GM18873 (cell line): ENCODE measurements around the gene PPCS.

Source experiments
- ATAC-seq: cut with Tn5 transposase; IDR thresholded peaks from one replicate; pipeline ENCODE4 v1.9.1; 2021; ENCODE audit warnings: mild to moderate bottlenecking, moderate library complexity, moderate number of reproducible peaks; ENCODE audit not compliant: unreplicated experiment, low FRiP score

Gene PPCS

GRCh38 chr1:42456010-42456753 lies at the start of gene PPCS, which contains the start of gene ZMYND12:
TSS of gene PPCS (plus strand) at chr1:42456543. CDS start at chr1:42456566, 23 bp downstream.
TSS of gene ZMYND12 (minus strand) at chr1:42456022. CDS start at chr1:42455997, 25 bp downstream.
- ATAC-seq, result peak; percentile 64

DNA sequence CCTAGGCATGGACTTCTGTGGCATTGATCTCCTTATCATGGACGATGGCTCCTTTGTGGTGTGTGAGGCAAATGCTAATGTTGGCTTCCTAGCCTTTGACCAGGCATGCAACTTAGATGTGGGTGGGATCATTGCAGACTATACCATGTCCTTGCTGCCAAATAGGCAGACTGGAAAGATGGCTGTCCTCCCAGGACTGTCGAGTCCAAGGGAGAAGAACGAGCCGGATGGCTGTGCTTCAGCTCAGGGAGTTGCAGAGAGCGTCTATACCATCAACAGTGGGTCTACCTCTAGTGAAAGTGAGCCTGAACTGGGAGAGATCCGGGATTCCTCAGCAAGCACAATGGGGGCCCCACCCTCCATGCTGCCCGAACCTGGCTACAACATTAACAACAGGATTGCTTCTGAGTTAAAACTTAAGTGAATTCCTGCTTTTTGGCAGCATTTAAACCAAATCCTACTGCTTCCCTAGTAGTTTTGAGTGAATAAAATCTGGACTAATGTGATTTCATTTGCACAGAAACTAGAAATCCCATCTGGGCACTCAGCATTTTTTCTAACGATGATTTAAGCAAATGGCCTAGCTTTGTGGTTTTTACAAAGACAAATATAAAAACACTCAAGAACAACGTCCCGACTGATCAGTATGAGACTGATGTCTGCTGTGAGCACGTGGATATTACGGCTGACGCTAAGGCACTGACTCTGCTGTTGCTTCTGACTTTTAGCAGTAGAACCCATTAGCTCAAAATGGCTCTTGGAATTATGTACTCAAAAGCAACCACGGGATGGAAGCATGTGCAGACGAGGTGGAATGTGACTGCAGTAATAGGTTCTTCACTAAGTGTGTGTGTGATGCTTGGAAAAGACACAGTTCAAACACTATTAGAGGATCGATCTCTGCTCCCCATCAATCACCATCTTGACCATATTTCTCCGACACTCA lies 41.5 kb upstream of the PPCS start:
- no peak for ATAC-seq

GRCh38 chr1:42417166-42417565 lies 39.2 kb upstream of the PPCS start:
- no peak for ATAC-seq

- no peak for ATAC-seq
Measured at GRCh38 chr1:42418516-42418915, 37.8 kb upstream of the PPCS start.

GRCh38 chr1:42419126-42419821 lies 37.1 kb upstream of the PPCS start:
- ATAC-seq, result no peak

GRCh38 chr1:42420121-42420520 lies 36.2 kb upstream of the PPCS start:
- no peak for ATAC-seq

DNA sequence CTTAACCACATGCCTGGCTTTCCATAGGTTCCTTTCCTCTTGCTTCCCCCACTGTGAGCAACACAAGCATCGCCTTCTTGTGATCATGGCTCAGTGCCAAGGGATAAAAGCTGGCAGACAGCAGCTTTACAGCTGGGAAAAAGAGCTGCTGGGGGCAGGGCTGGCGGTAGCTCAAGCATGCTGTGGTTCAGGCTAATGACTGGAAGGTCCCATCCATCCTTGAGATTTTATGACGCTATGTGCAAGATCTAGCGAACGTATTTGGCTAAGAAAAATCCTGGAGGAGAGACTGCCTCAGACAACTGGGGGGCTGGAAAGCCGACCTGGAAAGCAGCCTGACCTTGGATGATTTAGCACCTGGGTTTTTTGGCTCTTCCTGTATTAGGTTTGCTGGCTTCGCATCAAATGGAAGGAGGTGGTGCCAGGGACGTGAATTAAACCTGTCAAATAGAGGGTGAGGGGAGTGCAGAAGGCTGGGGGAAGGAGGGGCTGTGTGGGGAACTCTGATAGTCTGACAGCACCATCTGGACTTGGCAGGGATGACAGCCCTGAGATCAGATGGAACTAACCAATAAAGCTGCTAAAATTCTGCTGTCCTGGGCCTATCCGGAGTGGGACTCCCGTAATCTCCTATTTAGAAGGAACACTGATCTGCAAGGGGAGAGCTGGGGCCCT lies 35.3 kb upstream of the PPCS start:
- ATAC-seq, result no peak

DNA sequence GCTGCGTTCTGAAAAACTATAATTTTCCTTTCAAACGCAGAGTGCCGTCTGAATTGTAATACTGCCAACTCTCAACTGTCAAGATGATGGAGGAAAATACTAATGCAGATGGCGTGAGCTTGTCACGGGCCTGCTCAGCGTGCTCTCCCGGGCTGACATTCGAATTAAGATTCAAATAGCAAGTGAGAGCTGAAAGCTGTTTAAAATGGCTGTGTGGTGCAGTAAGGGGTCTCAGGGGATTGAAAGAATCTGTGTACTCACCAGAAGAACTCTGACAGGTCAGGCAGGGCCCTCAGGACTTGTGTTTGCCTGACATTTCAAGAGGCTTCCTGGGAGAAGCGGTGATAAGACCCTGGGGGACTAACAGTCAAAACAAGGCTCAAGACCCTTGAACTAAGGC lies 33.6 kb upstream of the PPCS start:
- ATAC-seq, result no peak

DNA sequence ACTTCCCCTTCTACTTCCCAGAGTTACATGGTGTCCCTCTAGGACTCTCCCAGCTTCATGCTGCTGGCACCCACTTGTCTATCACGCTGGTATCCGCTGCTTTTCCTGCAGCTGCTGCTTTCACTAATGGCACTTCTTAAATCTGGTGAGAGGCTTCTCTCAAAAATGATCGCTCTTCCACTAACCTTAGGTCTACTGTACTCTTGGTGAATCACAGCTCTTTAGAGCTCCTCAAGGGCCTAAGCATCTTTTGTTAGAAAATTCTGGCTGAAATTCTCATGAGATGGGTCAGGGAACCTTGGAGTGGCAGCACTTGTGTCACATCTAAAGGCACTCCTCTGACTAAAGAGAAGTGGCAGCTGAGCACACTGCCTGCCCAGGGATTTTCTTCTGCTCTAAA lies 32.7 kb upstream of the PPCS start:
- no peak for ATAC-seq

DNA sequence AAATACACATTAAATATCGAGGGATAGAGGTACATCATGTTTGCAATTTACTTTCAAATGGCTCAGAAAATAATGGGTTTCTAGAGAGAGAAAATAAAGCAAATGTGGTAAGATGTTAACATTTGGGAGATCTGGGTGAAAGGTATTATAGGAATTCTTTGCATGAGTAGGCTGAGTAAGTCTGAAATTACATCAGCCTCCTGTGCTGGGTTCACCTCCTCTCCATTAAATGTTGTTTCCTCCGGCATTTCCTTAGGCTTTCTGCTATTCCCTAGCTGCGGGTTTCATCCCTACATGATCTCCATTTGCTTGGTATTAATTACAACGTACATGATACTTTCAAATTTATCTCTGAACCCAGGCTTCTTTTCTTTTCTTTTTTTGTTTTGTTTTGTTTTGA lies 32.1 kb upstream of the PPCS start:
- no peak for ATAC-seq

DNA sequence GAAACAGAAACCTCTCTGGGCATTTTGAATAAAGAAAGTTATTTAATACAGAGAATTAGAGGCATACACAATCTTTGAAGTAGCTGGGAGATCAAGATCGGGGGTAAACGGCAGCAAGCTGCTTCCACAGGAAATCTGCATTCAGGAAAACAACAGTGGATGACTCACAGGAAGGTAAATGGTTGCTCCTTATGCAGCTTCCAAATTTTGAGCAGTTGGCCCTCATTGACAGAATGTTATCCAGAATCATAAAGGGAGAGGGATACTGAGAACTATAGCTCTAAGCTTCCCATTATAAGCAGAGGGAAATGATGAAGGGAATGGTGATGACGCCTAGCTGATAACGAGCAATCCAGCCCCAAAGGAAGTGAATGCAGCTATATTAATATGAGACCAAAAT lies 29.1 kb upstream of the PPCS start:
- ATAC-seq, result no peak

- no peak for ATAC-seq
Measured at GRCh38 chr1:42429603-42430002, 26.7 kb upstream of the PPCS start.

DNA sequence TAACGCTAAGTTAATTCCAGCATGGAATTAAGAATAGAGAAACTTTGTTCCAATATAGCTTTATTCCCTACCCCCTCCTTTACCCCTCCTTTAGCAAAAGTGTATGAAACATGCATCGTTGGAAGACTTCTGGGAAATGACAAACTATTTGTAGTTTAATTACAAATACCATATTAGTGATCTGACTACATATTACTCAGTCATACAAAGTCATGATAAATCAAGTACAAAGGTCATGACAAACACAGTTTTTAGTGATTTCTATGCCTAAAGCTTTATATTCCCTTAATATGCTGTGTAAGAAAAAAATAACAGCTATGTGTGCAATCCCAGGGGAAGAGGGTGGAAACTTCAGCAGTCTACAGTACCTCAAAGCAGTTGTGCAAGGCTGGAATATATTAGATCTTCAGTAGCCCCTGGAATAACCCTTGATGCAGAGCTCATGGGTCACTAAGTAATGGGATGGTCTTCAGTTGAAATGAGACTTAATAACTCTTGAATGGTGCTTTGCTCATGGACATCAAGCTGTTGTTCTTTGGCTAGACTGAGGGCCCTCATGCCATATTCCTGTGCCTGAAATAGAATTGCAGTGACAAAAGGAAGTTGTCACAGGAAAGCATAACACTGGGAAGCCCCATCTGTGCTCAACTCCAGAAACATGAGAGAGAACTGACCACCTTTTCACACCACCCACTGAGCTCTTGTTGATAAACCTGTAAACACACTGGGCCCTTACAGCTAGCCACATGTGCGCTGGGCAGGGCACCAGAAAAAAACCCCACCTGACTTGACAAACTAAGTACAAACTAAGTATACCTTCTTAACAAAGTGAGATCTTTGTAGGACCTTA lies 25.8 kb upstream of the PPCS start:
- no peak for ATAC-seq

DNA sequence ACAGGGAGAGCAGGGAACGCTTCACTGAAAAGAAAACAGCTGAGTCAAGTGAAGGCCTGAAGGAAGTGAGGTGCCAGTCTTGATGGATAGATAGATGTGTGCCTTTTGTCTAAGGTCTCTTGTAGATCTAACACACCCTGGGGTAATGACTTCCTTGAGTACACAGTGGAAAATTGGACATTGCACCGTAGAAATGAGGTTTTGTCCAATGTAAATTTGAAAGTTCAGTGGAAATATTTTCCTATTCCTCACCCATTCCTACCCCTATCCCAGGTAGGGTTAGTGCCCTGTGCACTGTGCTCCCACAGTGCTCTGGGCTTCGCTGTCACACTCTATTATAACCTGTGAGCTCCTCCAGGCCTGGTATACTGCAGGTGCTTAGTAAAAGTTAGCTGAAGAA lies 24.8 kb upstream of the PPCS start:
- ATAC-seq, result no peak

DNA sequence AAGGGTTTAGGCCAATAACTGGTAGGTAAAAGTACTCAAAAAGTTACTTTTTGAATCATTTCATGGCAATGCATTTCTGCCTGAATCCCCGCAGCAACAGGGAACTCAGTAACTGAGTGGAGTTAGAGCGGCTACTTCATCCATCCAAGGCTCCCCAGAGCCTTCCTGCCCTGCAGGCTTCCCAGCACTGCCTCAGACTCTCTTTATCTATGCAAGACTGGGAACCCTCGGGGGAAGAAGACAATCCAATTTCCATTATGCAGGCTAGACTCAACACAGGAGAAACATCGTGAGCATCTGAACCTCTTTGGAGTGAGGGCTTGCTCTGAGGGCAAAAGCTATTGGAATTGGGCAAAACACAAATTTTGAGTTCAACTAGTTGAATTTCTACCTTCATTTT lies 23.6 kb upstream of the PPCS start:
- no peak for ATAC-seq

- no peak for ATAC-seq
Measured at GRCh38 chr1:42433369-42433768, 23.0 kb upstream of the PPCS start.

DNA sequence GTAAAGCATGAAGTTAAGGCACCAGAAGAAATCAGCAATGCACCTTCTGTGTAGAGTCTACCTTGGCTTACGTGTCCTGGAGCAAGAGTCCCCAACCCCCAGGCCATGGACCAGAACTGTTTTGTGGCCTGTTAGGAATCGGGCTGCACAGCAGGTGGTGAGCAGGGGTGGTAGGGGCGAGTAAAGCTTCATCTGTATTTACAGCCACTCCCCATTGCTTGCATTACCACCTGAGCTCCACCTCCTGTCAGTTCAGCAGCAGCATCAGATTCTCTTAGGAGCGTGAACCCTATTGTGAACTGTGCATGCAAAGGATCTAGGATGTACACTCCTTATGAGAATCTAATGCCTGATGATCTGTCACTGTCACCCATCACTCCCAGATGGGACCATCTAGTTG lies 22.0 kb upstream of the PPCS start:
- no peak for ATAC-seq

DNA sequence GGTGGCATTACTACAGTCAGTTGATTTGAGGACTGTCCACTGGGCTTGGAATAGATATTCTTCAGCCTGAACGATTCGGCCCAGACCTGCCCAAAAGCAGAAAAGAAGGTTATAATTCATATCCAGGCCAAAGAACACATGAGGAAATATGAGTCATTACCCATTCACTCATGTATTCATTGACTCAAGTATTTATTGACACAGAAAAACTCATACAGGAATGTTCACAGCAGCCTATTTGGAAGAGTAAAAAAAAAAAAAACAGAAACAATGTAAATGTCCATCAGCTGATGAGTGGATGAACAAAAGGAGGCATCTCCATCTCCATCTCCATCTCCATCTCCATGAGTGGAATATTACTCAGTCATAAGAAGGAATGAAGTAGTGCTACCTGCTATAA lies 16.4 kb upstream of the PPCS start:
- no peak for ATAC-seq

DNA sequence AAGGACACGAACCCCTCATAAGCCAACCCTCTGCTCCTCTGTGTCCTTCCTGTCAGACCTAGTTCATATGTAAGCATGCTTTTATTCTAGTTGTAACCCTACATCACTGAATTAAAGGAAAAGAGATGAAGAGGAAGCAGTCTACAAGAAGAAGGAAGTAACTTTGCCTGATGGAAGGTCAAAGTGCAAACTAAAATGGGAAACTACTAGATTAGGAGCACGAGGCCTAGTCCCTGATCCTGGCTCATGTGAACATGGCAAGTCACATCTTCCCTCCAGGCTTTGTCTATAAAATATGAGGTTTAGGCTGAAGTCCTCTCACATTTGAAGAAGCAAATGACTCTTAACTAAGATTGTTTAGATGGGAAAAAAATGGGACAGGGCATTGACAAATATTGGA lies 13.7 kb upstream of the PPCS start:
- ATAC-seq, result no peak

DNA sequence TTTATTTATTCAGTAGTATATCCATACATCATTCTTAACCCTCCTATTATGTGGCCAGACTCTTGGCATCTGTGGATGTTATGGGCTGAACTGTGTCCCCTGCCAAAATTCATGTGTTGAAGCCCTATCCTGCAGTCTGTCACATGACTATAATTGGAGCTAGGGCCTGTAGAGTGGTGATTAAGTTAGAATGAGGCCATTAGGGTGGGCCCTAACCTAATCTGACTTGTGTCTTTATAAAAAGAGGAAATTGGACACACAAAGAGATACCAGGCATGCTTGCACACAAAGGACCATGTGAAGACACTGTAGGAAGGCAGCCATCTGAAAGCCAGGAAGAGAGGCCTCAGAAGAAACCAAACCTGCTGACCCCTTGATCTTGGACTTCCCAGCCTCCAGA lies 7.1 kb upstream of the PPCS start:
- no peak for ATAC-seq
